ENCODE measurements around the gene CPSF4.

The CPSF4 gene

DNA sequence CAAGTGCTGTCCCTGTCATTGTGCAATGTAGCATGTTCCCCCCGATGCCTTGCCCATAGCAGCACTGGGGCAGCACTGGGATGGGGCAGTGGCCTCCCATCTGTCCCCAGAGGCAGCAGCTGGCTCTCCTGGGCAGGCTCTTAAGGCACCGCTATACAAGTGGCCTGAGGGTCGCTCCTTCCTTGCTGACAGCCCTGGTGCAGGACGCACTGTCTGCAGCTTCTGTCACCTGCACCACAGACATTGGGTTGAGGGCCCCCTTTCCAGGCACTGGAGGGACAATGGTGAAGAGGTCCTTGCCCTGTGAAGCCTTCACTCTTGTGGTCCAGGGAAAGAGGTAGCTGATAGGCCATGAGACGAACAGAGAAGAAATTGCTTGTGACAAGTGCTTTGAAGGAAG lies 10.6 kb downstream of the CPSF4 start:
- DNase-seq, result no peak

DNA sequence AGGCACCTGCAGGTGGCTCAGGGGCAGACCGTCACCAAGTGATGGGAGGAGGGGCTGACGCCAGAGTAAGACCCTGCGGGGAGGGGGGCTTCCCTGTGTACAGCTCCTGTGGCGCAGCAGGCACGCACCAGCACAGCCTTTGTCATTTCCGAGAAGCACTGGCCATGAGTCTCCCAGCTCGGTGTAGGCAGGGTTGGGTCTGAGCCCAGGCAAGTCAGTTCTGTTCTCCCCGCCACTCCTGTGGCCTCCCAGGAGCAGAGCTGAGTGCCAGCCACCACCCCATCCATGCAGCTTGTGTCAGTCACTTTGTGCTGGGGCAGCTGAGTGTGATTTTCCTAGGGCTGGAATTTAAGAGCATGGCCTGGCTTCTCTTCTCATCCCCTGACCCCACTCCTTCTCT lies 13.2 kb downstream of the CPSF4 start:
- DNase-seq, result no peak

DNA sequence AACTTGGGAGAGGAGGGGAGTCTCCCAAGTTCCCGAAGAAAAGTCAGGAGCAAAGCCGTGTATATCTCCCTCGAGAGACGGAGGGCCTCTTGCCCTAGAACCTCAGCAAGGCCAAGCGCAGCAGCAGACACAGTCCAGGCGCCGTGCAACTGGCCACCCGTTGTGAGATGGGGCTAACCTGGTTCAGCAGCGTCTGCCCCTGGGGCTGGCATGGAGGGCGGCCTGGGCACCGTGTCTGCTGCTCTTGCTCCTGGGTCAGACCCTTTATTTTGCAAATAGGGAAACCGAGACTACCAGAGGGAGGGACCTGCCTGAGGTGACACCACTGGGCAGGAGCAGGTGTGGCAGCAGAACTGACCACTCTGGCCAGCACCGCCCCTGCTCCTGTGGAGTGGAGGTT lies 13.8 kb downstream of the CPSF4 start:
- no peak for DNase-seq

DNA sequence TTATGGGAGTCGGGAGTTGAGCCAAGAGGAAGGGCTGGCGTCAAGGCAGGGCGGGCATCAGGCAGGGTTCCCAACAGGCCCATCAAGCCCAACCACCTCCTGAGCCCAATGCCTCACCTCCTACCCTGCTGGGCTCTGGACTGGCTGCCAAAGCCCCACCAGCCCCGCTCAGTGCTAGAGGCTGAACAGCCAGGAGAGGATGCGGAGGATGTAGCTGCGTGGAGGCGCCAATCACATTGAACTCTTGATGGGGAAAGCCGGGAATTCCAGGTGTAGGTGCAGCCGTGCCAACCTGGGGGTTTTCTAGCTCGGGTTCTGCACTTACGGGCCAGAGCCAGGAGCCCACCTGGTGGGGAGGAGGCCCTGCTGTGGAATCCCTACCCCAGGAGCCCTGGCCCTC lies 14.4 kb downstream of the CPSF4 start:
- no peak for DNase-seq

DNA sequence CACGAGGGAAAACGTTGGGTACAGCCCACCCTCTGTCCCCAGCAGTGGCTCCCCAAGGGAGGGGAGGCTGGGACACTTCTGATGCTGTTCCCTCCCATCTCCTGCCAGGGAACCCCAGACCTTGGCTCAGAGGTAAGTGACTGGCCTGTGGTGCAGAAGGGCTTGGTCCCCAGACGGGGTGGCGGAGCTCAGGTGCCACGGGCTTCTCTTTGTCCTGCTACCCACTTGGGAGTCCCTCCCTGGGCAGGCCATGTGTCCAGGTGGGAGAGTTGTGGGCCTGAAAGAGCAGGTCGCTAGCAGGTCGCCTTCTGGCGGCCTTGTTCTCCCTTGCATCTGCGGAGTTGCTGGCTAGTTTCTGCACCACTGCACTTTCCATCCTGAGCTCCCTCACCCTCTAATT lies 17.1 kb downstream of the CPSF4 start:
- no peak for DNase-seq

DNA sequence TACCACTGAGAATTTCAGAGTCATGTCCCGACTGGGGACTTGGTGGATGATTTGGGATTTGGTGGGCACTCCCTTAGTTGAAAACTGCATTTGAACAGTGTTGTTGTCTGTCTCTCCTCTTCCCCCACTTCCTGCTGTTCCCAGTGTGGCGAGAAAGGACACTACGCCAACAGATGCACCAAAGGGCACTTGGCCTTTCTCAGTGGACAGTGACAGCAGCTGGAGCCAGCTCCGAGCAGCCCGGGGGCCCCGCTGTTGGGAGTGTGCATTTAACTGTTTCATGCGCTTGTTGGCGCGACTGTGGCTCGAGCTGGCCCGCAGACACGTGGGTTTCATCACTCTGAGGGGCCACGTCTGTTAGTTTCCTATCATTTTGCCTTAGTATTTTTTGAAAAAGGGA lies 17.5 kb downstream of the CPSF4 start:
- no peak for DNase-seq

DNA sequence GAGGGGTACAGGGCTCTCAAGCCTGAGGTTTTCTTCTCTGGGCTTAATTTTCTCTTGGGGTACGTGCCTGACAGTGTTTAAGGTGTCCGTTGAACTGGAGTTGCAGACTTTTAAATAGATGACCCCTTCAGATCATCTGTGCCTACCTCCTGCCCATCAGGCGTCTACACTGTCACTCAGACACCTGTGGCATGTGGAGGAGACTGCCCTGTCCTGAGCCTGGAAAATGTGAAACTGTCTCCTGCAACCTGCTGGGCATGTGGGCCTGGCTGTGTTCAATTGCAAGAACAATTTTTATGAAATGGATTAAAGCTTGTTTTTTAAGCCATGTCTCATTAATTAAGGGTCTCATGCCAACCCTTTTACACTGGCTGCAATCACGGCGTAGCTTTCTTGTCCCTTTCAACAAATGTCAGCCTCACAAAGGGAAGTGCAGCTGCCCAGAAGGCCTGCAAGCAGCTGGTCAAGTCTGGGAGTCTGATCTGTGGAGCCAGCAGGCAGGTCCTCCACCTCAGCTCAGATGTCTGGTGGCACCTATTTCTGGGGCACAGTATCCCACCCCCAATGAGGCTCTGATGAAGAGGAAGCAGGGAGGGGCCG lies 18.4 kb downstream of the CPSF4 start:
- DNase-seq, result no peak

DNA sequence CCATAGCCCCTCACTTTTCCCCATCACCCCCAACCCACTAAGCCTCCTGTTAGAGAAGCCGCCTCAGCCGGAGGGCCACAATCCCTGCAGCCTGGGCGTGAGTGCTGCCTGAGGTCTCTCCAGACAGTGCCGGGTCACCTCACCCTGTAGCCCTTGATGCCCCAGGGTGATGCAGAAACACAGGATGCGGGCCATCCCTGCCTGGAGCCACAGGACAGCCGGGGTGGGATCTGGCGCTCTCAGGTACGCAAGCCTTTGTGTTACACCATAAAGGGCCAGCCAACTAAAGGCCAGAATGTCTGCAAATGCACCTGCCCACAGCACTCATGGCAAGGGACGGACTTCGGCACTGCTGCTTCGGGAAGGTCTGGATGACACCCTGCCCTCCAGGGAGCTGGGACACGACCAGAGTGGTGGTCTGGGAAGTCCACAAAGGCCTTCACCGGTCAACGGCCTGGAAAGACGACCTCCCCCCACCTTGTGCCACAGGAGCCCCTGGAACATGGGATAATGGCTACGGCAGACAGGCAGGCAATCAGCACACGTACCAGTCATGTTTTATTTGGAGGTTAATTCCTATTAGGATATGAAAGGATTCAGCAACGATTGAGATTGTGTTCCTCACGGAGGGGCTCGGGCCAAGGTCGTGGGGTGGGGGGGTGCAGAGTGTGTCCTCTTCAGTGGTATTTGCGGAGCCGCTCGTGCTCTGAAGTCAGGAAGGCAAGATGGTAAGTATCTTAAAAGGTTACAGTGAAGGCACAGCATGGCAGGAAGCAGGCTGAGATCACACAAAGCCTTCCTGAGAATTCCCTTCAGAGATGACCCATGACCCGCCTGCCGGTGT lies 19.1 kb downstream of the CPSF4 start:
- DNase-seq, result no peak

DNA sequence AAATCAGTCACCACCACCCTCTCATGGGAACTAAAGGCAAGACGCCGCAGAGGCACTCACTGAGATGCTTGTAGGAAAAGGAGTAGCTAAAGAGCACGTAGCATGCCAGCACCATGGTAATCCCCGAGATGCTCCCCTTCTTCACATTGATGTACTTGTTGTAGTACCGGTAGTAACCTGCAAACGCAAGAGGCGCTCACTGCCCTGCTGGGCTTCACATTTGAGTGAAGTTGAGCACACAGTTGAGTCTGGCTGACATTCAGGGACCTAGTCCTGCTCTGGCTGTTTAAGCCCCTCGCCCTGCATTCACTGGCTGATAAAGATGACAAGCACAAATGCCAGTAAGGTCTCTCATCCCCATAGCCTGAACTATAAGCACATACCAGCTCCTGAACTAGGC lies 20.3 kb downstream of the CPSF4 start:
- DNase-seq, result no peak

DNA sequence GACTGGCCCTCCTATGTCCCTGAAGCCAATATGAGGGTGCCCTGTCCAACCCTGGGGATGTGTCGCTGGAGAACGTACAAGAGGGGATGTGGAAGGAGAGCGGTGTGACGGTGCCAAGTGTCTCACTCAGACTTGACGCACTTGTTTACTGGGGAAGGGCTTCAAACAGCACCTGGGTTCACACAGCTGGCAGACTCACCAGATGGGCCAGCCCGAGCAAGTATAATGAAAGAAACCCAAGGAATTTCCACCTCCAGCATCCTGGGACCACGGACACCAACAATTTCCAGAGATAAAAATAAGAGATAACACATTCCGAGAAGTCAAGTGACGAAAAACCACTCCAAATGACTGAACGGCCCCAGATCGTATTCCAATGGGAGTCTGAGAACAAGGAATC lies 21.9 kb downstream of the CPSF4 start:
- DNase-seq, result no peak

DNA sequence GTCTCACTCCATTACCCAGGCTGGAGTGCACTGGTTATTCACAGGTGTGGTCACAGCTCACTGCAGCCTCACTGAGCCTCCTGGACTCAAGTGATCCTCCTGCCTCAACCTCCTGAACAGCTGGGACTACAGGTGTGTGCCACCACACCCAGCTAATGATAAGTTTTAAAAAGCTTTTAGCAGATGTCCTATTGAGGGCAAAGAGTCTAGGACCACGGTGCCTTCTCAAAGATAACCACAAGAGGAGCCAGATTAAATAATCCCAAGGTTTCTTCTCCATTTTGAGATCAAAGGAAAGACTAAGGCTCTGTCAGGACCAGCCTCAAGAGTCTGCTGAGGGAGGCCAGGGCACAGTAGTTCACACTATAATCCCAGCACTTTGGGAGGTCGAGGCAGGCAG lies 22.5 kb downstream of the CPSF4 start:
- no peak for DNase-seq

DNA sequence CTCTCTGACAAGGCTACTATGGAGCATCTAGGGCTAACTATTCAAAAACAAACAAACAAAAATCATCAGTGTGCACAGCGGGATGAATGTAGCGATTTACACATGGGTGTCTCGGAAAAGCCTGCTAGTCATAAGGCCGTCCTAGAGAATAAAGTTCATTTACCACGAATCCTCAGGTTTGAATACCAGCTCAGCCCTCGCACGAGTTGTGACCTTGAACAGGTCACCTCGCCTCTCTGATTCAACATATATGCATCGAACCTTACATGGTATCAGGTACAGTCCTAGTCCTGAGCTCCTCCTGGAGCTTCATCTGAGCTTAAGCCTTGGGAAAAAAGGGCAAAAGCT lies 26.7 kb downstream of the CPSF4 start:
- DNase-seq, result no peak

DNA sequence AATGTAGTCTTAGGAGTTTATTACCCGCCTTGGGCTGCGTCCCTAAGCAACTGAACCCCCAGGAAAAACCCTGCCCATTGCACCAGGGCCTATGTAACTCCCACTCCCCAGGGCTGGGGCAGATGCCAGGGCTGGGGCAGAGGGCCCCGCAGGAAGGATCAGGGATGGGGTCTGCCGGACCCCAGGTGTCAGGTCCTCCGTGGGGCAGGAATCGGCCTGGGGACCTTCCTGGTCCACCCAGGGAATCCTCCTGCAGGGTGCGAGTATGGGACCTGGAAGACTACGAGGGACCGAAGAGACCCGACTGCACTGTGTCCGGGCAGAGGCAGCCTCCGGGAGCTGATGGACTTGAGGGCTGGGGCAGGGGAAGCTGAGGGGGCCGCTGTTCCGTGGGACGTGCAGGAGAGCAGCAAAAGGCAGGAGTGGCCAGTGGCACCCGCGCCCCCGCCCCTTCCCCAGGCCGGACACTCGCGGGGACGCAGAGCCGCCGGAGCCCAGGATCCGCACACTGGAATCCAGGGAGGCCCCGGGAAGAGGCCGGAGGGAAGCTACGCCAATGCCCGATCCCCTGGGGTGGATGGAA lies 29.7 kb downstream of the CPSF4 start:
- DNase-seq, result no peak

DNA sequence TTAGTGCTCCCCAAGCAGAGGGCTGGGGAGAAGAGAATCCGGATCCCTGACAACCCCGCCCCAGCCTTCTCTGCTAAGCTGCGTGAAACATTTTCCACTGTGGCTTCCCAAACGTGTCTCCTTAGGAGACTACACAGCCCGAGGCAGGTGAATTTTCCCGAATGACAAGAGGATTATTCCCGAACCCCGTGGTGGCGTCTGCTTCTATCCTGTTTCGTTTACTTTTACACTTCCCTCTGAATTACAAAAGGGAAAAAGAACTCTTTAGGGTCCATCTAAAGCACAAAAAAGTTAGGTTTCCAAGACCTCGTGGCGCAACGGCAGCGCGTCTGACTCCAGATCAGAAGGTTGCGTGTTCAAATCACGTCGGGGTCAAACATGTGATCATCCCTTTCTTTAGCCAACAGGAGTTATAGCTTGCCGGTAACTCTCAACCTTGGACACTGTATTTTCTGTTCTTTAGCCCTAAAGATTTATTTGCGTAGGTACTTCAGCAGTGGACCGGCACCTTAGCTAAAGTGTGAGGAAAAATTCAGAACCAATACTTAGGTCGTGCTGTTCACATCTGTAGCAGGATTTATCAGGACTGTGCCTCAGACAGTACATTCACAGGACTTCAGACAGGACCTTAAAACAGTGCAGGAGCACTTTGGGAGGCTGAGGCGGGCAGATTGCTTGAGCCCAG lies 30.8 kb downstream of the CPSF4 start:
- no peak for DNase-seq

DNA sequence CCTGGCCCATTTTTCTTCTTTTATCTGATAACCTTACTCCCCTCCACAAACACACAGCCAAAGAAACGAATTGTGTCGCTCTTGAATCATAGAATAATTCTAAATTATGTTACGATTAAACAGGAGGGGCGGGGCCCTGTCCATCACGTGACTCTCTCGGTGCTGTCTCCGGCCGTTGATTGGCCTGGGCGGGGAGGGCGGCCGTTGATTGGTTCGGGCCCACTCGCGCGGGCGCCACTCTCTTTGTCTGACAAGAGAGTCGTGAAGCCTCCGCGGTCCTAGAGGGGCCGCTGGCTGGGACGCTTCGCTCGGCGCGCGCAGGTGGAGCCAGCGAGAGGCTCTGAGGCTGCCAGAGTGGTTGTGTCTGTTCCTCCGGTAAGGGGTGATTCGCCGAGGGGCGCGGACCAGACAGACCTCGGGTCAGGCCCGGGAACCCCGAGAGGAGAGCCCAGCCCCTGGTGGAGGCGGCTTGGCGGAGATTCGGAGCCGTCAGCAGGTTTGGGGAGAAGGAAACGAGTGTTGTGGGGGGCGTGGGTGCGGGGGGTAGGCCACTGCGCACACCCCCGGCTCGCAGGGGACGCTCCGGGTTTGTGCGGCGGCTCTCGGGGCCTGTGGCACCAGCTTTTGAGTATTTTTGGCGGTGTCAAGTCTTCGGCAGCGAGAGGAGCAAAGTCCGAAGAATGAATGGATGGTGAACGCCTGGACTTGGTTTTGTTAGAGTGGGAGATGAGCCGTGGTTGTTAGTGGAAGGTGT lies 34.0 kb downstream of the CPSF4 start, which contains the start of gene ZNF789:
Gene ZNF789 (plus strand): TSS at position 330 of the 754 bp plus-strand sequence. CDS start 3,567 bp downstream, outside the sequence.
- peak; percentile 95 for DNase-seq

DNA sequence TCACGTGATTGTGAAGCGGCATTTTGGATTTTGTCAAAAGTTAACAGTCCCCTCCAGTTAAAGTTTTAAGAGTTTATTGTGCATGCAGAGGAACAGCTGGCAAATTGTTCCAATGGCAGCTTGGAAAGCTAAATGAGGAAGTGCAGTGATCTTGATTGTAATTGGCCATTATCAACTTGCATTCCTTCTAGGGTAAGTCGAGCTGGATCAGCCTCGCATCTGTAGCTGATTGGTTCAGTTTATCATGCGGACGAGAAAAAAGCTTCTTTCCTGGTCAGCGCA lies 34.5 kb downstream of the CPSF4 start:
- DNase-seq, result peak; percentile 17

DNA sequence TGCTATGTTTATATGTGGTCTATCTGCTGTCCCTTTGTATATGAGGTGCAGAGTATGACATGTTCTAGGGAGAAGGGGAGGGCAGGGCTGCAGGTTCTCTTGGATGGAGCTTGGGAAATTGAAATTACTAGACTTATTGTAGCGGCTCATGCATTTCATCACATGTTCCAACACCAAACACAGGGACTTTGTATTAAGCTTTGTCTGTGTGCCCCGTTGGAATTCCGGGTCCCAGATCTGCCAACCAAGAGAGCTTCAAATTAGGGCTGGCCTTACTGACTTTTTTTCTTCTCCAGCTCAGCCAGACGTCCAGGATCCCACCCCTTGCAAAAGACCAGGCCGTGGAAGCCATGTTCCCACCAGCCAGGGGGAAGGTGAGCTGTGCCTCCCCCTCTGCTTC lies 37.4 kb downstream of the CPSF4 start:
- no peak for DNase-seq

DNA sequence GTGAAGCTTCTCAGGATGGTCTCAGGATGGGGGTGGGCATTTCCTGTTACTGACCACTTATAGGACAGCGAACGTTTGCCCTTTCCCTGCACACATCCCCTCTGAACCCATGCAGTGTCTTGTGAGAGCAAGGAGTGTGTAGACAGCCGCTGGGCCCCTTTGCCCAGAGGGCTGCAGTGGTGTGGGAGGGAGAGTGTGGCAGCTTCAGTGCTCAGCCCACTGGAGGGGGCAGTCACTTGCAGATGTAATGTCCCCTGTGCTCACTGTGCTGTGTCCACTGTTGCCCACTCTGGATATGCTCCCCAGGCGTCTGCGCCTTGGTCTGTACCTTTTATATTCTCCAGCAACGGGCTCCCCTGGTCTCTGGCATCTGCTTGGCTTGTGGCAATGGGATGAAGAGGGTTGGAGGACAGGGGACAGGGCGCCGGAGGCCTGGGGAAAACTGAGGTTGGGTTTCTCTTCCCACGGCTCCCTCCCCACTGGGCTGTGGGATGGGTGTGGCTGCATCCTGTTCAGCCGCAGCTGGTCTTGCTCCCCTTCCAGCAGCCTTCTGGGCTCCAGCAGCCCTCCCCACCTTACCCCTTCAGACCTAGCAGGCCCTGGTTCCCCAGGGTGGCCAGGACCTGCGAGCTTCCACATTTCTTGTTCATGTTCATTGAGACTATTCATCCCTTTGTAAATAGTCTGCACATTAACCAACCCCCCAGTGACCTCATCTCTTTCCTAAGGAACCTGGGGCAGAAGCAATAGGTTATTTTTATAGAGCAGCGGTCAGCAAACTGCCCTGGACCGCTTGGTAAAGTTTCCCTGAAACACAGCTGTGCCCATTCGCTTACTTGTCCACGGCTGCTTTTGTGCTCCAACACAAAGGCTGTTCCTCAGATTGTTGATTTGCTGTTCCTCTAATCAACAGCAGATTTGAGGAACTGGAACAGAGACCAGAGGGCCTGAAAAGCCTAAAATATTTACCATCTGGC lies 40.0 kb downstream of the CPSF4 start:
- no peak for DNase-seq

DNA sequence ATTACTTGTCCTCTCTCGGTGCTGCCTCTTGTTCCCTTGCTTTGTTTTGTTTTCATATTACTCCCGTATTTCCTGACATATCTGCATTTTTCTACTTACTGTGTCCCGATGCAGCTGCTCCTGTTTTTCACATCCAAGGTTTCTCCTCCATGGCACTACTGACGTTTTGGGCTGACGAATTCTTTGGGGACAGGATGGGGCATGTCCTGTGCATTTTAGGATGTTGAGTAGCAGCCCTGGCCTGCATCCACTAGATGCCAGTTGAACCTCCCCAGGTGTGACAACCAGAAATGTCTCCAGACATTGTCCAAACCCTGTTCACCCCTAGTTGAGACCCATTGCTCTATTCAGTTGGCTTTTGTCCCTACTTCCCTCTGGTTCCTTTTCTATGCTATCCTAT lies 46.4 kb downstream of the CPSF4 start:
- DNase-seq, result no peak

DNA sequence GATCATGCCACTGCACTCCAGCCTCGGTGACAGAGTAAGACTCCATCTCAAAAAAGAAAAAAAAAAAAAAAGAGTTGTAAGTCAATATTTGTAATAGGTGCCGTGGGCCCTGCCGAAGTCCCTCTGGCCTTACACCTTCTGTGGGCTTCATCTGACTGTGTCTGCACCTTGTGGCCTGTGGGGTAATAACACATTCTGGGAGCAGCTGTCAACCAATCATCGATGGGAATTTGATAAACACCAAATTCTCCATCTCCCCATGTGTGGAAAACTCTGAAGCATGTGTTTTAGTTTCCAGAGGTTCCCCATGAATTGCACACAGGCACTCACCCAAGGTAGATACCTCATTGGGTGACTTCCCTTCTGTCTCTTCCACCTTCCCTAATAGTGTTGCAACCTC lies 50.5 kb downstream of the CPSF4 start:
- DNase-seq, result no peak

DNA sequence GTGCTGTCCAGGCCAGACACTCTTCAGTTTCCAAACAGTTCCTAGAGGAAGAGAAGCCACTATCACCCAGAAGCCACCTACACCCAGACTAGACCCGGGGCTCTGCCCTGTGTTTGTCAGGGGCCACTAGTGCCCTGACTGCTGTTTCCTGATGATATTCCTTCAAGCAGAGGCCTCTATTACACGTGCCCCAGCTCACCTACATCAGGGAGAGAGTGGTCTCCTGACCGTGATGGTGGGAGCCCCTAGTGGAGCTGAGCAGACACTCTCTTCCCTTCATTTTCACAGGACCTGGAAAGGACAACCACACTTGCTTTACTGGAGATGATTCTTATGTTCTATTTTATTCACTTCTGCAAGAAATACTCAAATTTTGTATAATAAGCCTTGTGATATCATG lies 52.1 kb downstream of the CPSF4 start:
- no peak for DNase-seq

DNA sequence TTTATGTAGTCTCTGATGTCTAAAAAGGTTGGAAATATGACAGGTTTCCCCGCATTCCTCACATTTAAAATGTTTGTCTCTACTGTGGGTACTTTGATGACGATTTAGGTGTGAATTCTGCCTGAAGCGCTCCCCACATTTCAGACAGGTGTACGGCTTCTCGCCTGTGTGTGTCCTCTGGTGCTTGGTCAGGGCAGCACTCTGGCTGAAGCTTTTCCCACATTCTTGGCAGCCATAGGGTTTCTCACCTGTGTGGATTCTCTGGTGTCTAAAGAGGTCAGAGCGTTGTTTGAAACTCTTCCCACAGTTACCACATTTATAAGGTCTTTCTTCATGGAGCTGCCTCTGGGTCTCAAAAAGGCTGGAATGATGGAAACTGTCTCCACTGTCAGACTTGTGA lies 55.1 kb downstream of the CPSF4 start:
- DNase-seq, result no peak
